SU-DHL-6 (cell line): ENCODE measurements around the gene ECHDC3.

ENCODE experiments used
- EZH2phosphoT487 ChIP-seq: fragments of 200-600 bp; sonication (generic), shearing (Covaris generic); conservative IDR thresholded peaks from 2 replicates; pipeline ENCODE4 v1.6.1; 2018; ENCODE audit warnings: mild to moderate bottlenecking, antibody characterized with exemption, low read length, moderate library complexity, mixed read lengths
- TF ChIP-seq, protein P1 (sequence below): fragments of 200-600 bp; sonication (generic); IDR thresholded peaks from one replicate; pipeline ENCODE4 v1.5.1; 2017; ENCODE audit warnings: antibody characterized with exemption, mild to moderate bottlenecking, low read length, moderate library complexity; ENCODE audit not compliant: insufficient read depth, poor library complexity, severe bottlenecking

DNA sequence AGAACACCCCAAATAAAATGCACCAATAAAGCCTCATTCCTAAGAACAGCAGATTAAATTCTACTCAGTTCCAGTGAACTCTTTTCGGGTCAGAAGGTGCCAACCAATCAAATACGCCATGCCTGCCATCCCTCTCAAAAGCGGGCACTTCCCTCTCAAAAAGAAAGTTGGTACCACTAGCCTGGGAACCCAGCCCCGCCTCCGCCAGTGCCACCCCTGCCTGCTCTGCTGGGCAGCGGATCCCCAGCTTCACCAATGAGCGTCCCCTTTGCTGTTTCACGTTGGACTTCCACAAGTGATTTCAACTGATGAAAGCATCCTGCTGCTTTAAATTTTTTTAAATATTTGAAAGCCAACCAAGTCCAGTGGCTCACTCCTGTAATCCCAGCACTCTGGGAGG lies 47.8 kb downstream of the ECHDC3 start:
- TF ChIP-seq, protein P1, sequence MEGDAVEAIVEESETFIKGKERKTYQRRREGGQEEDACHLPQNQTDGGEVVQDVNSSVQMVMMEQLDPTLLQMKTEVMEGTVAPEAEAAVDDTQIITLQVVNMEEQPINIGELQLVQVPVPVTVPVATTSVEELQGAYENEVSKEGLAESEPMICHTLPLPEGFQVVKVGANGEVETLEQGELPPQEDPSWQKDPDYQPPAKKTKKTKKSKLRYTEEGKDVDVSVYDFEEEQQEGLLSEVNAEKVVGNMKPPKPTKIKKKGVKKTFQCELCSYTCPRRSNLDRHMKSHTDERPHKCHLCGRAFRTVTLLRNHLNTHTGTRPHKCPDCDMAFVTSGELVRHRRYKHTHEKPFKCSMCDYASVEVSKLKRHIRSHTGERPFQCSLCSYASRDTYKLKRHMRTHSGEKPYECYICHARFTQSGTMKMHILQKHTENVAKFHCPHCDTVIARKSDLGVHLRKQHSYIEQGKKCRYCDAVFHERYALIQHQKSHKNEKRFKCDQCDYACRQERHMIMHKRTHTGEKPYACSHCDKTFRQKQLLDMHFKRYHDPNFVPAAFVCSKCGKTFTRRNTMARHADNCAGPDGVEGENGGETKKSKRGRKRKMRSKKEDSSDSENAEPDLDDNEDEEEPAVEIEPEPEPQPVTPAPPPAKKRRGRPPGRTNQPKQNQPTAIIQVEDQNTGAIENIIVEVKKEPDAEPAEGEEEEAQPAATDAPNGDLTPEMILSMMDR, result no peak
- TF ChIP-seq EZH2phosphoT487, result no peak
